Measurements from ENCODE around the gene ZNF316. TPM values are rescaled to one million over a fixed set of nuclear protein-coding genes. Genes with fewer than 3 reads are reported as not detected.
A peak's percentile ranks its signal among the peaks of the same experiment; 100 is the strongest.
"Not testable (repeated sequence)": the region's sequence is repeated elsewhere in the genome, so short reads cannot be mapped to it uniquely, and the experiment has no call there.

ZNF316 gene
- total RNA-seq, 1 experiment from 2014 or later = 48.9 TPM

DNA sequence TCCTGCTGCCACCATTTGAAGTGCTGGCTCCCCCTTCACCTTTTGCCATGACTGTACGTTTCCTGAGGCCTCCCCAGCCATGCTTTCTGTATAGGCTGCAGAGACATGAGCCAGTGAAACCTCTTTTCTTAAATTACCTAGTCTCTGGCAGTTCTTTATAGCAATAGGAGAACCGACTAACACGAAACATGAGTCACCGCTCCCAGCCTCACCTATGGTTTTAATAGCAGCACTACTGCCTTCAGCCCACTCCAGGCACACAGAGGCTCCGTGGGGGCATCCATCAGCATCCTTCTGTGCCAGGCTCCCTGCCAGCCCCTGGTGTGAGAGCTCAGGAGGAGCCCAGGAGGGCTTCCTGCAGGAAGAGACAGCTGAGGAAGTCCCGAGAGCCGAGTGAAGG, 5.5 kb upstream of the ZNF316 start:
- Mint-ChIP-seq H3K36me3 (ENCODE audit: insufficient read depth, unreplicated experiment) (peaks cover 13% of the 10 kb centered on the region), H3K27me3 (ENCODE audit: unreplicated experiment) (no peaks in the 10 kb centered on the region), H3K4me1 (ENCODE audit: low read depth, unreplicated experiment) (no peaks in the 10 kb centered on the region), H3K9me3 (ENCODE audit: low read depth, unreplicated experiment) (no peaks in the 10 kb centered on the region), H3K27ac (ENCODE audit: unreplicated experiment) (no peak overlapping the region), H3K4me3 (ENCODE audit: low read depth, unreplicated experiment) (no peak overlapping the region)
- no TSS peak for BruUV-seq (replicated peaks)
- TF ChIP-seq, protein P1, sequence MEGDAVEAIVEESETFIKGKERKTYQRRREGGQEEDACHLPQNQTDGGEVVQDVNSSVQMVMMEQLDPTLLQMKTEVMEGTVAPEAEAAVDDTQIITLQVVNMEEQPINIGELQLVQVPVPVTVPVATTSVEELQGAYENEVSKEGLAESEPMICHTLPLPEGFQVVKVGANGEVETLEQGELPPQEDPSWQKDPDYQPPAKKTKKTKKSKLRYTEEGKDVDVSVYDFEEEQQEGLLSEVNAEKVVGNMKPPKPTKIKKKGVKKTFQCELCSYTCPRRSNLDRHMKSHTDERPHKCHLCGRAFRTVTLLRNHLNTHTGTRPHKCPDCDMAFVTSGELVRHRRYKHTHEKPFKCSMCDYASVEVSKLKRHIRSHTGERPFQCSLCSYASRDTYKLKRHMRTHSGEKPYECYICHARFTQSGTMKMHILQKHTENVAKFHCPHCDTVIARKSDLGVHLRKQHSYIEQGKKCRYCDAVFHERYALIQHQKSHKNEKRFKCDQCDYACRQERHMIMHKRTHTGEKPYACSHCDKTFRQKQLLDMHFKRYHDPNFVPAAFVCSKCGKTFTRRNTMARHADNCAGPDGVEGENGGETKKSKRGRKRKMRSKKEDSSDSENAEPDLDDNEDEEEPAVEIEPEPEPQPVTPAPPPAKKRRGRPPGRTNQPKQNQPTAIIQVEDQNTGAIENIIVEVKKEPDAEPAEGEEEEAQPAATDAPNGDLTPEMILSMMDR (IDR thresholded peaks at IDR 0.05; ENCODE audit: unreplicated experiment) = no peak
- DNase-seq = no peak
- CTCF ChIA-PET = interaction anchor here (0.6 kb wide), 1 partner anchor 72 kb away, joined by 16 read pairs; no protein-coding TSS in a partner anchor
- intact Hi-C loops (cut with micrococcal nuclease; ENCODE audit: unreplicated experiment) = no loop called here

DNA sequence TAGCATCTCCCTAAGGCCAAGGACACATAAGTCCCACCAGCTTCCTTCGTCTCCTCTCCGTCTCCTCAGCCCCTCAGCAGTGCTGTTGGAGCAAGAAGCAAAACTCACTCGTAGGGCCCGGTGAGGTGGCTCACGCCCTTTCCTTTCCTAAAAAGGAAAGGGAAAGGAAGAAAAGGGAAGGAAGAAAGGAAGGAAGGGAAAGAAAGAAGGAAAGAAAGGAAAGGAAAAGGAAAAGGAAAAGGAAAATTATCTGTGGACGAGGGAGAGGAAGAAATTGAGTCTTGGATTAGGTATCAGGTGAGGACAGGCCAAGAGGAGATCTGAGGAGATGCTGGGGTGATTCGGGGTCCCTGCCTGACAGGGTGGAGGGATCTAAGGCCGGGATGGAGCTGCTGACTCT, 3.1 kb upstream of the ZNF316 start:
- H3K4me1 Mint-ChIP-seq (ENCODE audit: low read depth, unreplicated experiment) = peaks cover 13% of the 10 kb centered on the region
- no peak for DNase-seq
- no peaks in the 10 kb centered on the region for H3K27me3 Mint-ChIP-seq (ENCODE audit: unreplicated experiment)
- TF ChIP-seq, protein P1 (IDR thresholded peaks at IDR 0.05; ENCODE audit: unreplicated experiment) = no peak
- H3K4me3 Mint-ChIP-seq (ENCODE audit: low read depth, unreplicated experiment) = no peak overlapping the region
- peaks cover 27% of the 10 kb centered on the region for H3K36me3 Mint-ChIP-seq (ENCODE audit: insufficient read depth, unreplicated experiment)
- intact Hi-C loops (cut with micrococcal nuclease; ENCODE audit: unreplicated experiment) = no loop called here
- H3K27ac Mint-ChIP-seq (ENCODE audit: unreplicated experiment) = no peak overlapping the region
- CTCF ChIA-PET = no interaction called here
- no TSS peak for BruUV-seq (replicated peaks)
- H3K9me3 Mint-ChIP-seq (ENCODE audit: low read depth, unreplicated experiment) = no peaks in the 10 kb centered on the region

DNA sequence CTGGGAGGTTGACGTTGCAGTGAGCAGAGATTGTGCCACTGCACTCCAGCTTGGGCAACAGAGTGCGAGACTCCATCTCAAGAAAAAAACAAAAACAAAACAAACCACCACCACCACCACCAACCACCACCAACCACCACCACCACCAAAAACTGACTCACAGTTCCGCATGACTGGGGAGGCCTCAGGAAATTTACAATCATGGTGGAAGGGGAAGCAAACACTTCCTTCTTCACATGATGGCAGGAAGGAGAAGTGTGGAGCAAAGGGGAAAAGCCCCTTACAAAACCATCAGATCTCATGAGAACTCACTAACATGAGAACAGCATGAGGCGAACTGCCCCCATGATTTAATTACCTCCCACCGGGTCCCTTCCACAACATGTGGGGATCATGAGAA, 2.1 kb upstream of the ZNF316 start:
- H3K27ac Mint-ChIP-seq (ENCODE audit: unreplicated experiment); BruUV-seq (replicated peaks); DNase-seq; CTCF ChIA-PET; intact Hi-C loops (cut with micrococcal nuclease; ENCODE audit: unreplicated experiment); H3K27me3 Mint-ChIP-seq (ENCODE audit: unreplicated experiment); H3K9me3 Mint-ChIP-seq (ENCODE audit: low read depth, unreplicated experiment); H3K4me3 Mint-ChIP-seq (ENCODE audit: low read depth, unreplicated experiment): not testable (repeated sequence)
- peaks cover 18% of the 10 kb centered on the region for H3K4me1 Mint-ChIP-seq (ENCODE audit: low read depth, unreplicated experiment)
- H3K36me3 Mint-ChIP-seq (ENCODE audit: insufficient read depth, unreplicated experiment) = peaks cover 36% of the 10 kb centered on the region

DNA sequence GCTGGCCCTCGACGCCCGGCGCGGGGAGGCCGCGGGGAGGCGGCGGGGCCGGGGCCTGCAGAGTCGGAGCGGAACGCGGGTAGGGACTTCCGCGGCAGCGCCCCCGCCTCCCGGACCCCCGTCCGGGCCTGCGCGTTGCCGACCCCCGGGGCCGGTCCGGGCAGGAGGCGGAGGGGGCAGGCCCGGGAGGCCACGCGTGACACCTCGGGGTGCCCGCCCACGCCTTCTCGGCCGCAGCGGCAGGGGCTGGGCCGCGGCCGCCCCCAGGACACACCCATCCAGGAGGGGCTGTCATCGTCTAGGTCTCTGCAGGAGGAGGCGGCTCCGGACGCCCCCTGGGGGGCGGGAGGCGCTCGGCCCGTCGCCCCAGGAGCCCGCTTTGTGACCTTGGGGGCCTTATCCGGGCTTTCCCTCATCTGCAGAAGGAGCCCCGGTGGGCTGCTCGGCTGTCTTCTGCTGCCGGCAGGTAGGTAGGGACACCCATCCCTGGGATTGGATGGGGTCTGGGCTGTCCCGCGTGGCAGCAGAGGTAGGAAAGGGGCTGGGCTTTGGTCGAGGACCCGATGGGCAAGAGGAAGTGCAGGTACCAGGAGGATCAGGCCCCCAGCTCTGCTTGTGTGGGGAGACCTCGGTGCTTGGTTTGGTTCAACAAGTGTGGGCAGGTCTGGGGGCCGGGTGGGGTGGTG, 569 bp downstream of the ZNF316 start:
- CTCF ChIA-PET = interaction anchor here (0.5 kb wide), 1 partner anchor 836 kb away, joined by 4 read pairs; no protein-coding TSS in a partner anchor
- Mint-ChIP-seq H3K4me1 (ENCODE audit: low read depth, unreplicated experiment) (peaks cover 18% of the 10 kb centered on the region), H3K4me3 (ENCODE audit: low read depth, unreplicated experiment) (peak overlapping the region; percentile 76), H3K36me3 (ENCODE audit: insufficient read depth, unreplicated experiment) (peaks cover 54% of the 10 kb centered on the region), H3K27ac (ENCODE audit: unreplicated experiment) (peak overlapping the region; percentile 22), H3K27me3 (ENCODE audit: unreplicated experiment) (no peaks in the 10 kb centered on the region), H3K9me3 (ENCODE audit: low read depth, unreplicated experiment) (no peaks in the 10 kb centered on the region)
- BruUV-seq (replicated peaks) = no TSS peak
- TF ChIP-seq, protein P1 (IDR thresholded peaks at IDR 0.05; ENCODE audit: unreplicated experiment) = peak; percentile 63
- intact Hi-C loops (cut with micrococcal nuclease; ENCODE audit: unreplicated experiment) = no loop called here
- DNase-seq = peak; percentile 71

DNA sequence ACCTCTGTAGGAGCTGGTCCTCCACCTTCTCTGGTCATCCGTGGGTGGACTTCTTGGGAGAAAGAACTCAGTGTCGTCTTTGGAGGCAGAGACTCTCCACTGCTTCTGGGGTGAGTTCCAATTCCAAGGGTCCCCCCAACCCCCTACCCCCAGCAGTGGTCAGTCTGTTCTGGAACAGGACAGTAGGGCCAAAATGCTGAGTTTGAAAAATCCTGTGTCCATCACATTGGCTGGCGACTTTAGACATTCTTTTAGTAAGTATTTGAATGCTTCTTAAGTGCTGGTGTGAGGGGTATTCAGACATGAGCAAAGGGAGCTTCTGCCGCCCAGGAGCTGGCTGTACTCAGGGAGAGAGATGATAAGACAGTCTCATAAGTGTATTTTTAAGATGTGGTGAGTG, 1.9 kb downstream of the ZNF316 start:
- Mint-ChIP-seq H3K27me3 (ENCODE audit: unreplicated experiment) (no peaks in the 10 kb centered on the region), H3K4me3 (ENCODE audit: low read depth, unreplicated experiment) (peak overlapping the region; percentile 76), H3K4me1 (ENCODE audit: low read depth, unreplicated experiment) (peaks cover 18% of the 10 kb centered on the region), H3K36me3 (ENCODE audit: insufficient read depth, unreplicated experiment) (peaks cover 62% of the 10 kb centered on the region), H3K27ac (ENCODE audit: unreplicated experiment) (no peak overlapping the region), H3K9me3 (ENCODE audit: low read depth, unreplicated experiment) (no peaks in the 10 kb centered on the region)
- TF ChIP-seq, protein P1 (IDR thresholded peaks at IDR 0.05; ENCODE audit: unreplicated experiment) = no peak
- CTCF ChIA-PET = interaction anchor here (1.0 kb wide), 1 partner anchor 11 kb away, joined by 3 read pairs; no protein-coding TSS in a partner anchor
- no TSS peak for BruUV-seq (replicated peaks)
- intact Hi-C loops (cut with micrococcal nuclease; ENCODE audit: unreplicated experiment) = no loop called here
- no peak for DNase-seq

All from Calu3 (cell line).